GM12801 (cell line): Measurements from ENCODE around the gene SSX2IP.

ENCODE experiments used
- TF ChIP-seq, protein P1 (sequence below): IDR thresholded peaks from one replicate; pipeline ENCODE4 v1.5.1; 2011; ENCODE audit warnings: control low read depth; ENCODE audit not compliant: insufficient read length; ENCODE audit errors: extremely low read depth

Gene SSX2IP

DNA sequence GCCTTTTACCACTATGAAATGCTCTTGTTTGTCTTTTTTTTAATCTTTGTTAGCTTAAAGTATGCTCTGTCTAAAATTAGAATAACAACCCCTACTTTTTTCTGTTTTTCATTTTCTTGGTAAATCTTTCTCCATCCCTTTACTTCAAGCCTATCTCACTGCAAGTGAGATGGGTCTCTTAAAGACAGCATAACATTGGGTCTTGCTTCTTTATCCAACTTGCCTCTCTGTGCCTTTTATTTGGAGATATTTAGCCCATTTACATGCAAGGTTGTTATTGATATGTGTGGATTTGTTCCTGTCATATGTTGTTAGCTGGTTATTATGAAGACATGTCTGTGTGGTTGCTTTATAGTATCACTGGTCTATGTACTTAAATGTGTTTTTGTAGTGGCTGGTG lies 41.3 kb upstream of the SSX2IP start:
- TF ChIP-seq, protein P1, sequence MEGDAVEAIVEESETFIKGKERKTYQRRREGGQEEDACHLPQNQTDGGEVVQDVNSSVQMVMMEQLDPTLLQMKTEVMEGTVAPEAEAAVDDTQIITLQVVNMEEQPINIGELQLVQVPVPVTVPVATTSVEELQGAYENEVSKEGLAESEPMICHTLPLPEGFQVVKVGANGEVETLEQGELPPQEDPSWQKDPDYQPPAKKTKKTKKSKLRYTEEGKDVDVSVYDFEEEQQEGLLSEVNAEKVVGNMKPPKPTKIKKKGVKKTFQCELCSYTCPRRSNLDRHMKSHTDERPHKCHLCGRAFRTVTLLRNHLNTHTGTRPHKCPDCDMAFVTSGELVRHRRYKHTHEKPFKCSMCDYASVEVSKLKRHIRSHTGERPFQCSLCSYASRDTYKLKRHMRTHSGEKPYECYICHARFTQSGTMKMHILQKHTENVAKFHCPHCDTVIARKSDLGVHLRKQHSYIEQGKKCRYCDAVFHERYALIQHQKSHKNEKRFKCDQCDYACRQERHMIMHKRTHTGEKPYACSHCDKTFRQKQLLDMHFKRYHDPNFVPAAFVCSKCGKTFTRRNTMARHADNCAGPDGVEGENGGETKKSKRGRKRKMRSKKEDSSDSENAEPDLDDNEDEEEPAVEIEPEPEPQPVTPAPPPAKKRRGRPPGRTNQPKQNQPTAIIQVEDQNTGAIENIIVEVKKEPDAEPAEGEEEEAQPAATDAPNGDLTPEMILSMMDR = no peak

DNA sequence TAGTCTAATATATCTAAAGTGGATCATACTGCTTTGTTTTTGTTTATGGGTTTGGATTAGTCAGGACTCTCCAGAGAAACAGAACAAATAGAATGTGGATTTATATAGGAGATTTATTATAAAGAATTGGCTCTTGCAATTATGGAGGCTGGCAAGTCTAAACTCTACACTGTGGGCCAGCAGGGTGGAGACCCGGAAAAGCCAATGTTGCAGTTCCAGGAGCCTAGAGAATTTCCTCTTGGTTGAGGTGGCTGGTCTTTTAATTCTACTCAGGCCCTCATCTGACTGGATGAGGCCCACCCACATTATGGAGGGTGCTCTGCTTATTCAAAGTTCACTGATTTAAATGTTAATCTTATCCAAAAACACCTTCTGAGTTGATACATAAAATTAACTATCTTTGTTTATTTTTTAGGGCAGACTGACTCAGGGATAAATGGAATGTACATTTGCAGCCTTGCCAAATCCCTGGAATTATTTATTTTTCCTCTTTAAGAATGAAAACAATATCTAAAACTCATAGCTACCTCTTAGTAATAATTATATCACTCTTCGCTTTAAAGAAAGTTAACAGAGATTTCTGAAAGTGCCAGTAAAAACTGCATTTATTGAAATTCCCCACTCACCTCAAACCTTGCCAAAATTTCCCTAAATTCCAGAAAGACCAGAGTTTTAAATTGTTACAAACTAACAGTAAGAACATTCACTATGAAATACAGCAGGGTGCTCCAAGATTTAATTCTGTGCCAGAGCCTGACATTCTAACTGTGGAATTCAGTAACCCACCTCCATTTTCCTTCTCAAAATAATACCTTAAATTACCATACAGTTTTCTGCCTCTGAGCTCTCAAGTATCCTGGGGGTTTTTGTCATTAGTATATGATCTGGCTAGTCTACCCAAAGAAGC lies 36.6 kb upstream of the SSX2IP start:
- TF ChIP-seq, protein P1 = no peak

DNA sequence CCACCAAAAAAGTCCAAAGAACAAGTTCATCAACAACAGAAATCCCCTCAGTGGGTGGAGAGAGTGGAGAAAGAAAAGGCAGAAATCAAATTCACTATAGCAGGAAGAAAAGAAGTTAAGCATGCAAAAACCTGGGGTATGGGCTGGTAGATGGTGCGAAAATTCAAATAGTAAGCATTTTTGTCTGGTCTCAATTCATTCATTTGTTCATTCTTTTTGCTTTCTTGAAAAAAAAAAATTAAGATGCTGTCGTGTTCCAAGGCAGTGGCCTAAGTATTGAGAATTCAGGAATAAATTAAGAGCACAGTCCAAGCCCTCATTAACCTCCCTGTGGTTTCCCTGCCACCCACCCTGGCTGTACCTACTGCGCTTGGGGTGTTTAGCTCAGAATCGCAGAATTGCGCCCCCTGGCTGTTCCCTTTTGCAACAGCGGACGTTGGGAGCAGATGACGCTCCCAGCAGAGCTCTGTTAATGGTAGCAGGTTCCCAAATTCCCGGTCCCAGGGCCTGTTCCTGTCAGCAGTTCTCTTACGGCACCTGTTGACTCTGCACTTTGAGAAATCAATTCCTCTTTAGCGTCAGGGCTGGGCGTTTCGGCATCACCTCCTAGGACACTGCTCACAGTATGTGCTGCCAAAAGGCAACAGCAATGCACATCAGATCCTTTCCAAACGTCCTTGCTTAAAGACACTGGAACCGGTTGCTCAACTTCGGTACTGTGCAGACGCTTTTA lies 34.0 kb upstream of the SSX2IP start:
- TF ChIP-seq, protein P1 = no peak

DNA sequence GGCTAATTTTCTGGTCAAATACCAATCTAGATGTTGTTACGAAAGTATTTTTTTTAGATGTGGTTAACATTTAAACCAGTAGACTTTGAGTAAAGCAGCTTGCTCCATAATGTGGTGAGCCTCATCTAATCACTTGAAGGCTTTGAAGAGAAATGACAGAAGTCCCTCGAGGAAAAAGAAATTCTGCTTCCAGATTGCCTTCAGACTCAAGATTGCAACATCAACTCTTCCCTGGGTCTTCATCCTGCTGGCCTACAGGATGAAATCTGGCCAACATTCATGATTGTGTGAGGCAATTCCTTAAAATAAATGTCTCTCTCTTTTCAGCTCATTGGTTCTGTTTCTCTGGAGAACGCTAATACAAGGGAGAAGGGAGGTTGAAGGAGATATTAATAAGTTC lies 32.5 kb upstream of the SSX2IP start:
- TF ChIP-seq, protein P1 = no peak

DNA sequence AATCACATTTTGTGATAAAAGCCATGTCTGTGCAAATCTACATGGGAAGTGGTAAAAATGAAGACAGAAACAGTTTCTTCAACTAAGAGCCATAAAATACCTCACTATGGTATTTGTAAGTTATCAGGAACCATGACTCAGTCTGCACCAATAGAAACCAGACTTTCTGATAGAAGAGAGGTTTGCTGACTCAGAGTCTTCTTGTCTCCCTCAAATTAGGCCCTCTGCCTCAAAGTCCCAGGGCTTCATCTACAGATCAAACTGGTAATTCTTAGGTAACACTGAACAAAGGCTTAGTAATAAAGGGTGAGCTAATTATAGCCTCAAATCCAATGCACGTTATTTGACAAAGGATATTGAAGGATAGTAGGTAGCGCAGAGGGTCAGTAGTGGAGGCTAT lies 30.9 kb upstream of the SSX2IP start:
- TF ChIP-seq, protein P1 = no peak

DNA sequence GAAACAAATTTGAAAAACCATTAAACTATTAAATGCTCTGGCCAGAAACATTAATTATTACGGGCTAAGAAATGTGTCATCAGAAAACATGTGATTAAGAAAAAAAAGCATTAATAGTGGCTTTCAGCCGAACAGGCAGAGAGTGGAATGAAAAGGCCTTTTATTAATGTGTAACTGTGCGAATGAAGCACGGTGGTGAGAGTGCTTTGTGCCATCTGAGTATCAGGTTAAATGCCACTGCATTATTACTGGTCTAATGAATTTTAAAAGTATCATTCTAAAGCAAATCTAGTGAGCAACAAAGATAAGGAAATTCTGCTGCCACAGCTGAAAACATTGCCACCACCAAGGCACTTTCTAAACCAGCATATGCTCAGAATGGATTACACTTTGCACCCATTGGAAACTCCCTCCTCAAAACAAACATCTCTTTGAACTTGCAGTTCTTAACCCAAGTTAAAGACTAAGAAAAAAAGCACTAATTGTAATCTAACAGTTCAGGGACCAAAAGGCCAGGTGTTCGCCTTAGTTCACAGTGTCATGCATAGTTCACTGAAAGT lies 30.0 kb upstream of the SSX2IP start:
- TF ChIP-seq, protein P1 = no peak

DNA sequence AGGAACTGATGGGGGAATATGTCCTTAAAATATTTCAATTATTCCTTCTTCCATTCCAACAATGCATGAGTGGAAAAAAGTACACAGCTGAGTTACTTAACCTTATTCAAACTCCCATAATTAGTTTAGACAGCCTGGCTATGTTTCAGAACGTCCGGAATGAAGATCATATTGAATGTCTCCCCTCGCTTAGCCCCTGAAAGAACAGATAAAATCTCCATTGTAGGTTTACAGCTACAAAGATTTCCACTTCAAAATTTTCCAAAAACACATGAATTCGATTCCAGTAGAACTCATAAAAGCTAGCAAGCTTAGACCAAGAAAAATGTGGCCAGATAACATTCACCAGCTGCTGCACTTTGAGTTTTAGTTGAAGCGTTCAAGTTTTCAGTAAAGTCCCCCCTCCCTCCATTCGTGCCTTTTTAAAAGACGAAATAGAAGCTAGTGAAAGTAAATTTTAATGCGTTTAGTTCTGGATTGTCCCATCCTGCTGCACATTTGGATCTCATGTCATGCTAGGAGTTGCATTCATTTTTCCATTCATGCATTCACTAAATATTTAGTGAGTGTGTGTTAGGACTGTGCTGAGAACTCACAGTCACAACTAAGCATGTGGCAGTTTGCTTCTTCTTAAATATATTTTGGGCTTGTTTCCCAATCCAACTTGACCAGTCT lies 29.4 kb upstream of the SSX2IP start:
- TF ChIP-seq, protein P1 = no peak
